NCI-H2107 (cell line): ENCODE measurements around the gene TMOD2.

Experiments
- DNase-seq: peaks from one replicate; lab custom pipeline; 2025; lab: John Stamatoyannopoulos, UW

The TMOD2 gene

DNA sequence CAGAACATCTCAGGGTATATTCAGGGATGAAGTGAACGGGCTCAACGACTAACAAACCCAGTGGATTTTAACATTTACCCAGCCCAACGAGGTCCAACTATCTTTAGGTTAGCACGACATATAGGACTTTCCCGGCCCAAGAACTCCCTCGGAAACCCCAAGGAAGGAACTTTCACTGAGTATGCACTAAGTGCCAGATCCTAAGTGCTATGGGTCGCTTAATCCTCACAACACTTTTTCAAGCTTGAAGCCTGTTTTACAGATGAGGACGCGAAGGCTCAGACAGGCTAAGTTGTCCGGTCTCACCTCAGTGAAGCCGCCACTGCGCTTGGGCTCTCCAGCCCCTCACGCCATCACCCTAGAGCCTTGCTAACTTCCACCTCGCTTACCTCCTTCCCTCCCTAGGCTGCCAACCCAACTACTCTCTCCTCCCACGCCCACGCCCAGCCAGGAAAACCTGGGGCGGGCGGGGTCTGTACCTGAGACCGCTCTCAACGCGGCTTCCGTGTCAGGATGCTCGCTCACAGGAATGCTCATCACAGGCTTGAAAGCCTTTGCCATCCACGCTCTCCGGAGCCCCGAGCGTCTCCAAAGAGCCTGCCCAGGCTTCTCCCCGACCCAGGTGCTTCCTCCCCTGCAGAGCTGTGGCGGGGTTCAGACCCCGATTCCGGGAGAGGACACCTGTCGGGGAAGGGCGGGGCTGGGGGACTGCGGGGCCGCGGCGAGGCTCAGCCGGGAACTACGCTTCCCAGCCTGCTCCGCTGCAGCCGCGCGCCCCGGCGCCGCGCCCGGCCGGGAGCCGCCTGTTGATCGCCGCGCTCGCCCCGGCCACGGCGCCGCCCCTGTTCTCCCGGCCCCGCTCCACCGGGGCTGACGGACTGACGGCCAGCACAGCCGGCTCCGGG is at the start of gene TMOD2:
Gene TMOD2 (plus strand): TSS at position 806 of the 905 bp plus-strand sequence. CDS start 14,845 bp downstream, outside the sequence.
- no peak for DNase-seq

DNA sequence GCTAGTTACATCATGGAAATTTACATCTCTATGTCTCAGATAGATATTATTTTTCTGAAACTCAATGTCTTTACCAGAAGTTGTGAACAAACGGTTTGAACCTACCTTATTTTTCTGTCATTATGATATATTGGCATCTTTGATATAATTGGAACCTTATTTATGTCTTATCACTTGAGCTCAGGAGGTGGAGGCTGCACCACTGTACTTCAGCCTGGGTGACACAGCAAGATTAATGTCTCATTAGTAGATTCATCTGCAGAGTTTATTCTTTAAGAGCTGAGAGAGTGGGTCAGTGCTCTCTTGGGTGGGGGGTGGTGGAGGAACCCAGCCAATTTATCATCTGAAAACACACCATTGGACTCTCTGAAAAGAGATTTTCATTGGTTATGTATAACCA is 48.7 kb upstream of the TMOD2 start:
- DNase-seq, result no peak

- DNase-seq, result no peak
These were observed 45.1 kb upstream of the TMOD2 start for GRCh38 chr15:51706291-51706690.

- no peak for DNase-seq
These were observed 44.3 kb upstream of the TMOD2 start for GRCh38 chr15:51706926-51707608.

DNA sequence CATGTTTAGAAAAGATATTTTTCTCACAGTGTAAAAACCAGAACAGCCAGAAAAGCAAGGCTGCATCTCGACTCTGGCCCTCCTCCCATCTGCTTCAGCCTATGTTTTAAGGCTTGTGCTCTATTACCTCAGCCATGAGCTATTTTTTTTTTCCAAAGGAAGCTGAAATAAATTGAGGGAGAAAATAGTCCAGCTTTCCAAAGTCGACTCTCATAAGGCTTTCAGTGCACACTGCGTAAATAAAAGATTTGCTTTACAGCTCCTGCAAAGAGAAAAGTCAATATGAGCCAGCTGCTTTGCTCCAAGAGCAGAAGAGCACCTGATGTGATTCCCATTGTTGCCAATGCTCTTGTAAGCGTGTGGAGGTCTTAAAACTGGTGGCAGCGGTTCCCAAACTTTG is 43.4 kb upstream of the TMOD2 start:
- no peak for DNase-seq

DNA sequence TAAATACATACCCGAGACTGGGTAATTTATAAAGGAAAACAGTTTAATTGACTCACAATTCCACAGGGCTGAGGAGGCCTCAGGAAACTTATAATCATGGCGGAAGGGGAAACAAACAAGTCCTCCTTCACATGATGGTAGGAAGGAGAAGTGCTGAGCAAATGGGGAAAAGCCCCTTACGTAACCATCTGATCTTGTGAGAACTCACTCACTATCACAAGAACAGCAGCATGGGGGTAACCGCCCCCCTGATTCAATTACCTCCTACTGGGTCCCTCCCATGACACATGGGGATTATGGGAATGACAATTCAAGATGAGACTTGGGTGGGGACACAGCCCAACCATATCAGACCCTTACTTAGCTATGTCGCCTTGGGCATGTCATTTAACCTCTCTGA is 42.4 kb upstream of the TMOD2 start:
- DNase-seq, result no peak

- no peak for DNase-seq
These were observed 37.2 kb upstream of the TMOD2 start for GRCh38 chr15:51714162-51714561.

- DNase-seq, result no peak
These were observed 36.5 kb upstream of the TMOD2 start for GRCh38 chr15:51714911-51715310.

GRCh38 chr15:51718219-51718618 is 33.2 kb upstream of the TMOD2 start:
- DNase-seq, result peak; percentile 15

- DNase-seq, result no peak
These were observed 32.7 kb upstream of the TMOD2 start for GRCh38 chr15:51718746-51719145.

DNA sequence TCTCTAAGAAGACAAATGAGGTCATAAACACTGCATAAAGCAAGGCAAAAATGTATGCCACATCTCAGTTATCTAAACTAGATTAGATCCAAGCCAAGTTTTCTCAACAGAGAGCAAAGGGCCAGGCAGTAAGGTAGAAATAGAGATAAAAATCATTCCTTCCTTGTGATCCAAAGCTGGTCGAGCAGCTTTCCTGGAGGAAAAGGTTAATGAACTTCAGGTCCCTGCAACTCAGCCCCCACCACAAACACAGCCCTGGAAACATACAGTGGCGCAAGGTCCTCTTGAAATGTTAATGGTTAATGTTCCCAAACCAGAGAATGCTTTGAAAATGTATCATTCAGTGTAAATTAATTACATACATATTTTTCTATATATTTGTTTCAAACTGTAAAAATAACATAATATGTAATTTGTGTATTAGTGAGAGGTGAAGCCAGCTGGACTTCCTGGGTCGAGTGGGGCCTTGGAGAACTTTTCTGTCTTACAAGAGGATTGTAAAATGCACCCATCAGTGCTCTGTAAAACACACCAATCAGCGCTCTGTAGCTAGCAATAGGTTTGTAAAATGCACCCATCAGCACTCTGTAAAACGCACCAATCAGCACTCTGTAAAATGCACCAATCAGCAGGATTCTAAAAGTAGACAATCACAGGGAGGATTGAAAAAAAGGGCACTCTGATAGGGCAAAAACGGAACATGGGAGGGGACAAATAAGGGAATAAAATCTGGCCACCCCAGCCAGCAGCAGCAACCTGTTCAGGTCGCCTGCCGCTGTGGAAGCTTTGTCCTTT is 31.0 kb upstream of the TMOD2 start:
- DNase-seq, result no peak

- no peak for DNase-seq
These were observed 30.0 kb upstream of the TMOD2 start for GRCh38 chr15:51721199-51721960.

DNA sequence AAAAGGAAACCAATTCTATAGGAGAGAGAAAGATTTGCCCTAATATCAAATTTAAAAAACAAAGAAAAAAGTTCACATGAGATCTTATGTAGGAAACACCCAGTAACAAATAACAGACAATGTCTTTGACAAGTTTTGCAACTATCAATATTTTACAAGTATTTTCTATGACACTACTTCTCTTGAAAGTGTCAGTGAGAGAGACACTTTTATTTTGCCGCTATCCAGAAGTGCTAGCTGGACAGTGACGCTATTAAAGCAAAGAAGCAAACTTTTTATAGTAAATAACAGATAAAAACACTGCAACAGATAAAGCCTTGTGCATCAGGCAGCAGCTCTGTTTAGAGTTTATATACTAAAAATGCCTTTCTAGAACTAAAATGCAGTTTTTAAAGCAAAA is 27.2 kb upstream of the TMOD2 start:
- no peak for DNase-seq

DNA sequence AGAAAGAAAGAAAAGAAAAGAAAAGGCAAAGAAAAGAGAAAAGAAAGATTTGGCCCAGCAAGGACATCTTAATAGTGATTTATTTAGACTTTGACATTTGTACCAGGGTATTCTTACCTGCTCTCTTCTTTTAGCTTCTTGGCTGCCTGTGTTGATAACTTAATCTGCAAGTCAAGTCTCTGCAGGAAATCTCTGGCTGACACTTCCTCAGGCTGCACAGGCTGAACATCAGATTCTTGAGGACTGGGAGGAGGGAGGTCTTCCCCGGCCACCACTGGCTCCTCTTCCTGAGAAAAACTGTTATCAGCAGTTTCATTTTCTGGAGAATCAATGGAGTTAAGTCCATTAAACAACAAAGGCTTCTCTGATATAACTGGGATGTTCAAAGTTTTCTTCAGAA is 26.7 kb upstream of the TMOD2 start:
- no peak for DNase-seq

DNA sequence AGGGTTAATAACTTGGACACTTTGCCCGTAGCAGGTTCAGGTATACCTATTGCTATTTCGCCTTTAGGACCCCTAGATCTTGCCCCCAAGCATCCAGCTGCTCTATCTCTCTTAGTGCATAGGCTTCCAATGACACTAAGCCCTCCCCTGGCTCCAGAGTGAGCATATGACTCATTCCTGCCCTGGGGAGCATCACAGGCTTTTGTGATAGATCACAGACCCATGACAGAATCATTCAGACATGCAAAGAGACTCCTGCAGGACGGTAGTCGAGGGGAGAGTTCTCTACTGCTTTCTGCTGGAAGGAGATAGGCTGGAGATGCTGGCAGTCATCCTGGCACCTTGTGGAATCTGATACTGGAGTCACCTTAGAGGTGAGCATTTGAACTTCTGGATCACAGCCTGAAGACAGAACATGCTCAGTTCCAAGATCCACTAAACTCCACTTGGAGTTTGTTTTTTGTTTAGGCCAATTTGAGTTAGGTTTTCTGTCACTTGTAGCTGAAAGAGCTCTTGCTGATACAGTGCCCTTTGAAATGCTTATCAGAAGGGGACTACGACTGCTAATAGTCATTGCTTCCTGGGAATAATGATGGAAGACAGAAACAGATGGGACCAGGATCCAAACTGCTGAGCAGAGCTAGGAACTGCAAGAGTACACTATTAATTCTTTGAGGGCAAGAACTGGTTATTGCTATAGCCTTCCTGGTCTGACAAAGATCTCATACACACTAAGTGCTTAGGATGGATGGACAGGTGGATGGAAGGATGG is 24.9 kb upstream of the TMOD2 start:
- peak; percentile 54 for DNase-seq

GRCh38 chr15:51727141-51727897 is 24.1 kb upstream of the TMOD2 start:
- no peak for DNase-seq

DNA sequence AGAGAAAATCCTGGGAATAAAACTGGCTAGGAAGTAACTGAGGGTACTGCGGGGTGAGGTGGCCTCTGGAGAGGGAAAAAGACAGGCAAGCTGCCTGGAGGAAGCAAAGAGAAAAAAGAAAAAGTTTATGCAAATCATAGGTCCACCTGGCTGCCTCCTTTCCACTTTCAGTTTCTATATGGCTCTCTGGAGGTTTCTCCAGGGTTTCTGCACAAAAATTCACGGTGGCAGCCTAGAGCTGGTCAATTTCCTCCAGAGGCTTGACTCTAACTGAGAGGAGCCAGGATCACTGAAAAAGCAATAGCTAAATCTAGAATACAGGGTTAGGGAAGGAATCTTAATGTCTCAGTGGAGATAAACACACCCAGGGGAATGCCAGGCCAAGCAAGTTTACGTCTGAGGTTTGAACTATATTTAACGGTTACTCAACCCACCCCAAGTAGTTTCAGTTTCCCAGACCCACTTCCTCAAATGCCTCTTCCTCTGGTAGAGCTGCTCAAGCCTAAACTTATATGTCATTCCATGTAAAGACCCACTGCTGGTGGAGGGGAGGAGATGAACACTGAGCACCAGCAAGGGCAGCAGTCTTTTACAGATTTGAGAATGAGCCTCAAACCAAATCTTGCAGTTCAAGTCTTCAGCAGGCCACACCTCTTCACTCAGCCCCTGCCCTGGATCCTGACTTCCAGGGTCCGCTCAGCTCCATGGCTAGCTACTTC is 19.7 kb upstream of the TMOD2 start:
- no peak for DNase-seq

DNA sequence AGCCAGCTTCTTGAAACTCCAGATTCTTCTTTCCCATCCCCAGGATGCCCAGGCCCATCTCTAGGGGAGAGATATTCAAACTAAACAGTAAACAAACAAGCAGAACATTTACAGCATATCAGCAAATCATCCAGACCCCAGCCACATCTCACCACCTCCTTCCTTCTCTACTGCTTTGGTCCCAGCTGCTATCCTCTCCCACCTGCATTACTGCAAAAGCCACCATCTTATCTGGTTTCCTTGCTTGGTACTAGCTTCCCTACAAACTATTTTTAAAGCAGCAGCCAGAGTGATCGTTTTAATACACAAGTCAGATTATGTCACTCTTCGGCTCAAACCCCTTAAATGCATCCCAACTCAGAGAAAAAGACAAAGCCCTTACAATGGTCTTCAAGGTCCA is 18.8 kb upstream of the TMOD2 start:
- no peak for DNase-seq

GRCh38 chr15:51735228-51736010 is 16.0 kb upstream of the TMOD2 start:
- no peak for DNase-seq
